ENCODE results near the gene DDX17. TPM values are rescaled to one million over a fixed set of nuclear protein-coding genes. Genes with fewer than 3 reads are reported as not detected.
"Not testable (repeated sequence)": the region's sequence is repeated elsewhere in the genome, so short reads cannot be mapped to it uniquely, and the experiment has no call there.

The DDX17 gene
- polyA plus RNA-seq, 5 donors, result 579 to 954 (median 821) TPM

DNA sequence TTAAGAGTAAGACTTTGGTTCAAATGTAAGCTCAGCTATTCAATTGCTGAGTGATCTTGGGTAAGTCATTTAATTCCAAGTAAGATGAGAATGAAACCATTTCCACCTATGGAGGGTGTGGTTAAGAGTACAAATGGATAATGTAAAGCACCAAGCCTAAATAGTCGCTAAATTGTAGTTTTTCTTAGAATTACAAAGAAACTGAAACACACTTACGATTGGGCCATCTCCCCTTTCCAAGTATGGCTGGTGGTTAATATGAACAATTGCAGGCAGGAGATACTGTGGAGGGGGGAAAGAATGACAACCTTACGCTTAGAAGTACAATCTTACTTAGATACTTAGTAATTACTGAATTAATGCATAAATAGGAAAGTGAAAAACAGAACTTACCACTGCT lies 8.2 kb downstream of the DDX17 start:
- DNase-seq, result no peak

DNA sequence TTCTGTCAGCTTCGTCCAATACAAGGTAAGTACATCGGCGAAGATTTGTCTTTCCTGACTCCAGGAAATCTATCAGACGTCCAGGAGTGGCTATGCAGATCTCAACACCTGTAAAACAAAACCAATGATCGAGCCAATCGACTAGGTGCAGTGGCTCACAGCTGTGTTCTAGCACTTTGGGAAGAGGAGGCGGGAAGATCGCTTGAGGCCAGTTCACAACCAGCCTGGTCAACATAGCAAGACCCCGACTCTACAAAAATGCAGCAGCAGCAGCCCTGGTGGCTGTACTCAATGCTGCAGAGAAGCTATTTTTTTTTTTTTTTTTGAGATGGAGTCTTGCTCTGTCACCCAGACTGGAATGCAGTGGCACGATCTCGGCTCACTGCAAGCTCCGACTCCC lies 11.2 kb downstream of the DDX17 start:
- no peak for DNase-seq

DNA sequence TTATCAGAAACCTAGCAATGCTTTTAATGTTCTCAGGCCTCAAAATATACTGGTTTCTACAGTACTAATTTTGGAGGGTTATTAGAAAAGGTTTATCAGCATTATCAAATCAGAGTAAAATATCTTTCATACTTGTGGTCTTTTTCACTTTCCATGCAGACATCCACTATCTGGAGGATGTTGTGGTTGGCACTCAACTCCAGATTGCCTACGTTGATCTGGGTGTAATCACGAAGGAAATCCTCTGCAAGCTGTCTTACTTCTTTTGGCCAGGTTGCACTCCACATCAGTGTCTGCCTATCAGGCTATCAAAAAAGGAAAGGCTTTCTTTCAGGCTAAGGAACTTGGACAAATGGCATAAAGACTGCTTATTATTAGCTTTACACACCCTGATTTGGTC lies 11.6 kb downstream of the DDX17 start:
- no peak for DNase-seq

DNA sequence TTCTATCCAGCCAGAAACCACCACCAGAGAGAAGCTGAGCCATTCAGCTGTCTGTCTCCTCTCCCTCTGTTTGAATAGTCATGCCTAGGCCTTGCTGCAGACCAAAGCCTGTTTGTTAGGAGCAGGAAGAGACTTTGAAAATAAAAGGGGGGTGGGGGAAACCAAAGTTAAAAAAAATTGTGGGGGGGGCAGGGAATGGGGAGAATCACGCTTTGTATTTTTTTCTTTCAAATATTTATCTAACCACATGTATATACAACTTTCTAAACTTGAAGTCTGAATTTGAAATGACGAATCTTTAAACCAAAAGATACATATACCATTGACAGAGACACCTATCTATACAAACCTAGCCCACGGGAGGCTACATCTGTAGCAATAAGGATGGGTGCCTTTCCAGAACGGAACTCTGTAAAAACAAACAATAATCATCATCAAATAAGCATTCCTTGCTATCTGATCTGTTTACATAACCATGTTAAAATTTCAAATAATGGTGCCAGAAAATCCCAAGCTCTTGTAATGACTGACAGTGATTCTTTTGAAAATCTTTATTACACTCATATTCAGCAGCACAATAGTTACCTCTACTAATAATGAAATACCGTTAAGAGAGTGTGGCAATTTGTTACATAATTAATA lies 14.3 kb downstream of the DDX17 start:
- no peak for DNase-seq

DNA sequence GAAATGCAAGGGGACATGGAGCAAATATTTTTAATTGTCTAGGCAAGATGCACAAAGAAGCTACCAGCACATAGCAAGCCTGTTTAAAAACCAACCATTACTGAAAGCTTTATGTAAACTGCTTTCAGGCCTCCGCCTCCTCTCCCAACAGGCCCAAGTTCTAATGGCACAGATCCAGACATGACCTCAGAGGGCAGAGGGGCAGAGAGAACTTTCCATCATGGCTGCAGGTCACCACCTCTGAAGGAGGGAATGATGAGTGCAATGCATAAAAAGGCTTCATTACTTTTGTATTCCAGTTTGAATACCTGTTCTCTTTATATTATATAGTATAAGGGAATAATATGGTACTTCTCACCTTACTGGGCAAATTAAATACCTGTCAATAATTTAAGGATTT lies 15.2 kb downstream of the DDX17 start:
- peak in 1 of 2 donors; percentile 51 for DNase-seq

DNA sequence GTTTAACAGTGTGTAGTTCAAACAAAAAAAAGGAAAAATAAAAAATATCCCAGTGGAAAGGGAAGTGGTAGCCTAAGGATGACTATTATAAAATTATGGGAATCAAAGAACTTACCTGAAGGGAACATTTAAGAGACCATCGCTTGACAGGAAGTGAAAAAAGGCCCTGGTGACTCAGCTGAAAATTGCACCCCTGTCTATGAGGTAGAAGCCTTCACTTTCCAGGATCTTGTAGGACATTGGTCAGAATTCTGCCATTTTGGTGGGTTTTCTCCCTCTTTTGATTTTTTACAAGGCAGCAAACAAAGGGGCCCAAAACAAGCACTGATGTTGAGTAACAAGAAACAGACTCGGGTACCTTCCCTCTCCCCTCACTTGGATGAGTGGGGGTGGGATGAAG lies 15.6 kb downstream of the DDX17 start:
- no peak for DNase-seq

DNA sequence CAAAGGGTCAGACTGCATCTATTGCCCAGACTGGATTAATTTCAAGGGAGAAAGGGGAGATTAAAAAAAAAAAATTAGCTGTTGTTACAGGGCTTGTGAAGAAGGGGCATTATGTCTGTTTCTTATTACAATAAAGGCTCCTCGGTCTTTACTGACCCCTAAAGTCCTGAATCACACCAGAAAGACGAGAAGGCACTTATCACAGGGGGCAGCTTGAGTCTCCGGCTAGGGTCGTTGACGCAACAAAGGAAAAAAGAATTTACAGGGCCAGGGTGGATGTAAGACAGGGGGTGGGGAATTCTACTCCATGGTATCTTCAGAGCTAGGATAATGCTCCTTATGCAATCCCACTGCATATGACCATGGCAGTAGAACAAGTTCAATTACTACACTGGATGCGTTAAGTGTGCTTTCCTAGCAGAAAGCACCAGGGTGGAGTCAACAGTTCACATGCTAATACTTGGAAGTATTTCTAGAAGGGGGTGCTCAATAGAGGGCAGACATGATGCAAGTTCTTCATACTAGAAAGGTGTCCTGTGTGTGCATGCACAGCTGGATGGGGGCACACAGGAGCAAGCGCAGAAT lies 16.5 kb downstream of the DDX17 start:
- no peak for DNase-seq

DNA sequence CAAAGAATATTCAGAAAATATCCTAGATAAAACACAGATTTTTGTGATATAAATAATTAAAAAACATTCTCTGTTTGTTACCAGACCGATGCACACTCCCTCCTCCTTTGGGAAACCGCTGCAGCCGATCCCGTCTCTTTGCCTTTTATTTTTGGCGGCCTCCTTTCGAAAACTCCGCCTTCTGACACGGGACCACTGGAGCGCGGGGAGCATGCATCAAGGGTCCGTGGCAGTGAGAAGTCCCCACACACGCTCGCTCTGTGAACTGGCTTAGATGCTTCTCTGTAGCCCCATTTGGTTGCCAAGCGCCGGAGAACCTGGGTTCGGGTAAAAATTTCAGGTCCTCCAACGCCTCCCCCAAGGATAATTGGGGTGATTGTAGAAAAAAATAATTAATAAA lies 17.0 kb downstream of the DDX17 start:
- no peak for DNase-seq

DNA sequence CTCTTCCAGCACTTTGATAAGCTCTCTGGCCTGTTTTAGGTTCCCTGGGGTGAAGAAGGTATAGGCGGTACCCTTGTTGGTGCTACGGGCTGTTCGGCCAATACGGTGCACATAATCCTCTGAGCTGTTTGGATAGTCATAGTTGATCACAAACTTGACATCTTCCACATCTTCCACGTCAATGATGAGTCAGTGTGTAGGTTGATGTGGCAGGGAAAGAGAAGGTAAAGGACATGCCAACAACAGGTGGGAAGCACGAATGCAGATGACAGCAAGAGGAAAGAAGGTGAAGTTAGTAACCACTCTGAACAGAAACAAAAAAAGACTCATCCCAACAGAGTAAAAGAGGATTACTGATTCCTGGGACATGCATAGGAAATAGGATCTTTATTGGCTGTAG lies 18.2 kb downstream of the DDX17 start:
- DNase-seq, result no peak

DNA sequence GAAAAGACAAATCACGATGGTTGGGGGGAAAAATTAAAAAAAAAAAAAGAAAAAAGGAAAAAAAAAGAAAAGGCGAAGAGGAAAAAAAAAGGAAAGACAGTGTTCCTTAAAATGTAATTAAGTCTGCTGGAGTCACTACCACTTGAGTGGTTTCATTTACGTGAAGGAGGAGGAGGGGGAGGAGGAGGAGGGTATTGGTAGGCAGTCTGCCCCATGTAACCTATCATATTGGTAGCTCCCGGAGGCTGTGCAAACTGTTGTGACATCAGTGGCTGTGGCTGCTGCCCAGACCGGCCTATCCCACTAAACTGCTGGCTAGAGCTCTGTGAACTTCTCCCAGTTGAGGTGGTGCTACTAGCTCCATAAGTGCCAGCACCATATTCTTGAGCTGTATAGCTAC lies 20.3 kb downstream of the DDX17 start:
- no peak for DNase-seq

DNA sequence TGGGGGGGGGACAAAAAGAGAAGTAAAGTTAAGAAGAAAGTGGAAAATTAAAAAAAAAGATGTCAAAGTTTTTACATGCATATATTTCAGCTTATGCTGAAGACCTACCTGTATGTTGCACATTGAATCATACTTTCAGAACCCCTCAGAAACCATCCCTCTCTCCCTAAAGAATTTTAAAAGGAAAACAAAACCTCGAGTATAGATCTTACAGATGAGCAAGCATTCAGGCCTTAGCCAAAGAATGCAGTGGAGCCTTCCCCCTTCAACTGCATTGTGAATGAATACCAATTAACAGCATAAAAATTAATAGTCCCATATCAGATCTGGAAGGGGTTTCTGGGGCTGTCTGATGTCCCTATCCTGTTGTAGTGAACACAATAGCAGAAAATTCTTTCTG lies 21.9 kb downstream of the DDX17 start:
- DNase-seq, result no peak

DNA sequence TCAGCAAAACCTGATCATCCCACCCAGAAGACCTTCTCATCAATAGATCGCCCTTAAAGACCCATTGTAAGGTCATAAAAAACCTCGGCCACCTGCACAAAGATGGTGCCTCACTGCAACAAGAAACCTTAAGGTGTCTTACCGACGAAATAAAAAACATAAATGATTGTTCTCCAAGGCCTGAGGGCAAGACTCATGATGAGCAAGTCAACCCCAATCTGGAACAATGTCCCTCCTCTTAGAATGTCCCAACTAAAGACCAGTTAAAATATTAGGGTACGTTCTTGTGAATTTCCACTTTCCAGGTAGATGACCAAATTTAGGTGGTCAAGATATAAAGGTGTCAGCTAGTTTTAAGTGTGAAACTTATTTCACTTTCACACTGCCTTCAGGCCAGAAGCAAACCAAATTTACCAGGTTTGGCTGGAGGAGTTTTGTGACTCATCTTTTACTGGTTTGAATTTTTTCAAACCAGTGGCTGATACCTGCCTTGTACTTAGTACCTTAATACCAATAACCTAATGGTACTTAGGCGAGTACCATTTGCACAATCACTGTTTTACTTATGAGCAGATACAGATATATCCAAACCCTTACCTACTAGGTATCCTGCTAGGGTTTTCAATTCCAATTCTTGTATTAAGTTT lies 23.3 kb downstream of the DDX17 start:
- DNase-seq, result no peak

DNA sequence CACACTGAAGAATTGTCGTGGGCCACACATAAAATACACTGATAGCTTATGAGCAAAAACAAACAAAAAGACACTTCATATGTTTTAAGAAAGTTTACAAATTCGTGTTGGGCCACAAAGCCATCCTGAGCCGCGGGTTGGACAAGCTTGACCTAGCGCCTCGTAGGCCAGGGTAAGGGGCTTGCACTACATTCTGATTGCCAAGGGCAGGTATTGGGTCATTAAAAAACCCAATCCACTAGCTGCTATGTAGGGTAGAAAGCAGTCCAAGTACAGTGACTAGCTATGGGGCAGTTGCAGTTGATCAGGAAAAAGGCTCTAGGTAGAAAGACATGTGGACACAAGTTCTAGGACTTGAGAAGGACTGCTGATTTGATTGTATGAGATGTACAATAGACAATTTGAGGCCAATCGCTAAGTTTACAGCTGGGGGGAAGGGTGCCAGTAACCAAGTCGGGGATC lies 24.2 kb downstream of the DDX17 start:
- DNase-seq, result no peak

DNA sequence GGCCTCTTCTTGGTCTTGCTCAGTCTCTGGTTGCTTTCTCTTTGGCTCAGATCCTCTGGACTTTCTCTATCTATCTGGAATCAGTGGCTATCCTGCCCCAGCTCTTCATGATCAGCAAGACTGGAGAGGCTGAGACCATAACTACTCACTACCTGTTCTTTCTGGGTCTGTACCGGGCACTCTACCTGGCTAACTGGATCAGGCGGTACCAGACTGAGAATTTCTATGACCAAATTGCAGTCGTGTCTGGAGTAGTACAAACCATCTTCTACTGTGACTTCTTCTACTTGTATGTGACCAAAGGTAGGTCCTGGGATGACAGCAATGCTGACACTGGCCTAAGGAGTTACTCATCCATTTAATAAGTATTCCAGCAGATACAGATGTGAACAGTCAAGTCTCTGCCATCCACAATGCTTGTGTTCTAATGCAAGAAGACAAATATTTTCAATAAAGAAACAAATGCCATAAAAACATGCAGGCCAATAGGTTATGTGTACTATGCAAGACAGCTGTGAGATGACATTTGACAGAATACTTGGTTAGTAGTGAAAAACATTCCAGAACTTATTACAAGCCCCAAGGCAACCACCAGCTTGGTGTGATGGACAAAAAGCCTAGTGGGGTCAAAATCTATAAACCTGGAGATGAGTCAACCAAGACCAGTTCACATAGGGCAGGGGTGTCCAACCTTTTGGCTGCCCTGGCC lies 24.8 kb downstream of the DDX17 start:
- DNase-seq, result no peak

DNA sequence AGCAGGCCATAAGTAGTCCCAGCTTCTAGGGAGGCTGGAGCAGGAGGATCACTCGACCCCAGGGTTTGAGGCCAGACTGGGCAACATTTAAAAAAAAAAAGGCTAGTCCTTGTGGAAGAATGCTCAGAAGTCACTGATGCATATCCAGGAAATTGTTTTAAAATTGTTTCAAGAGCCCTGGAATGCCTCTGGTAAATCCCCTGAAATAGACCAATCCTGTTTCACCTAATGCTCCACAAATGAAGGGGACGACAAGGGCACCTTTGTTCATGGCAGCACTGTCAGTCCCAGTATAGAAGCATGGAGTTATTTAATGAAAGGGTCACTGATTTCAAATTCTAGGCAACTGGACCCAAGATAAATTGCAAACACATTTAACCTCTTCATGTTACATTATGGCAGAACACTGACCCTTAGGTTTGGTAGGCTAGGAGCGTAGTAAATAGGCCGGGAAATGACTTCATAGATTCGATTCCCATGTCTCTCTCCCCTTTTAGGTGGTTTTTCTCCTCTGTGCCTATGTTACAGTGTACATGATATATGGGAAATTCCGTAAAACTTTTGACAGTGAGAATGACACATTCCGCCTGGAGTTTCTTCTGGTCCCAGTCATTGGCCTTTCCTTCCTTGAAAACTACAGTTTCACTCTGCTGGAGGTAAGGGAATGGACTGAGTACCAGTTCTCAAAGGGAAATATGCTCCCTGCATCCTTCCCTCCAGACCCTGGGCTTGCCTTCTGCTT lies 26.8 kb downstream of the DDX17 start:
- no peak for DNase-seq

DNA sequence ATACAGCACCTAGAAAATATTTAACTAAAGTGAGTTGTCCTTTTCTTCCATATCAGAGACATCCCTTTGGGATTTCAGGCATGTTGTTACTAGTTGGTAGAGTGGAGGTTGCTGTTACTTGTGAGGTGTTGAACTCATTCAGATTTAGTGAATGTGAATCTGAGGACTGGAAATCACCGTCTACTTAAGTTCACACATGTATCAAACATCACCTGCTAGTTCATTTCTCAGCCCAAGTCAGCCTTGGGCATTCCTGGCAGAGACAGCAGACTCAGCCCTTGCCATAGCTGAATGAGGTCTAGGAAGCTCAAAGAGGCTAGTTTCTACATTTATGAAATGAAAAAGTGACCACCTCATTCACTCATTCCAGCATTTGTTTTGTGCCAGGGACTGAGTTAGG lies 28.5 kb downstream of the DDX17 start:
- DNase-seq, result no peak

DNA sequence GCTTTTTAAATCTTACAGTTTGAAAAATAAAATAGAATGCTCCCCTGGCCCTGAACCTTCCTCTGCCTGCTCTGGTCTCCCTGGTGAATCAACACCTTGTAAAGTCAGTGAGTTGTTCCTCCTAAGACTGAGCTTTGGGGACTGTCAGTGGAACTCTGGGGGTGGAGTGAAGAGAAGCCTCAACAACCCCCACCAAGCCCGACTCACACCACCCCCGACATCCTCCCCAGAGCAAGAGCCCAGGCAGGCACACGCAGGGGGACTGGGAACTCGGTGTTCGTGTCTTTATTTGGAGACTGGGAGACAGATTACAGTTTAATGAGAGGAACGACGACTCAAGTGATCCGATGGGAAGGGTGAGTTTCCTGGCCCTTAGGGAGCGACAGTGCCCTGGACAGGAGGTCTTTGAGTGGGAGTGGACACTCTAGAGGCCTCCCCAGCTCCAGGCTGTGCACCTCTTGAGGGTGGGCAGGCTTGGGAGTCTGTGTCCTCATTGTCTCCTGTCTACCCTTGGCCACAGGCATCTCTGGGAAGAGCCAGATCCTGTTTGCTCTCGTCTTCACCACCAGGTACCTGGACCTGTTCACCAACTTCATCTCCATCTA lies 32.0 kb downstream of the DDX17 start:
- no peak for DNase-seq

DNA sequence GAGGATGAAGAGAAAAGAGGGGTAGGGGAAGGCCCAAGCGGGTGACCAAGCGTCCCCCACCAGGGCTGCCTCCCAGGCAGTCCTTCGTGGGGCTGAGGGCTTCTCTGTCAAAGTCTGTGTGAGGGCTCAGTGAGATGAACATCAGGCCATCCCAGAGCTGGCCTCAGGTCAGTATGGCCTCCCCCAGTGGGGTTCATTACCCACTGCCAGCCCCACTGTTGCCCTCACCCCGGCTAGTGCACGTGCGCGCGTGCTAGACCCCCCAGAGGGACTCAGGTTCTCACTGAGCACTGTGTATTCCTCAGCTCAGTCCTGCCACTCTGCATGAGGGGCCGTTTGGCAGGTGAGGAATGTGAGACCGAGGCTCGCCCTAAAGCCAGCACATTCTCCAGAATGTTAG lies 34.9 kb downstream of the DDX17 start:
- no peak for DNase-seq

DNA sequence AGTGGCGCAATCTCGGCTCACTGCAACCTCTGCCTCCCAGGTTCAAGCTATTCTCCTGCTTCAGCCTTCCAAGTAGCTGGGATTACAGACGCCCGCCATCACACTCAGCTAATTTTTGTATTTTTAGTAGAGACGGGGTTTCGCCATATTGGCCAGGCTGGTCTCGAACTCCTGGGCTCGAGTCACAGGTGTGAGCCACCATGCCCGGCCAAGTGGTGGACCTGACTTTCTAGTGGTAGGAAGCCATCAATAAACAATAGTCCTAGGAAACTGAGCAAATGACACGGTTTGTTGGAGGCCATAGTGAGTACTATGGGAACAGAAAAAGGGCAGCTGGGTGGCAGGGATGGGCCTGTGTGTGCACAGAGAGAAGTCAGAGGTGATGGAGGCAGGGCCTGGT lies 35.9 kb downstream of the DDX17 start:
- DNase-seq, result not testable (repeated sequence)

DNA sequence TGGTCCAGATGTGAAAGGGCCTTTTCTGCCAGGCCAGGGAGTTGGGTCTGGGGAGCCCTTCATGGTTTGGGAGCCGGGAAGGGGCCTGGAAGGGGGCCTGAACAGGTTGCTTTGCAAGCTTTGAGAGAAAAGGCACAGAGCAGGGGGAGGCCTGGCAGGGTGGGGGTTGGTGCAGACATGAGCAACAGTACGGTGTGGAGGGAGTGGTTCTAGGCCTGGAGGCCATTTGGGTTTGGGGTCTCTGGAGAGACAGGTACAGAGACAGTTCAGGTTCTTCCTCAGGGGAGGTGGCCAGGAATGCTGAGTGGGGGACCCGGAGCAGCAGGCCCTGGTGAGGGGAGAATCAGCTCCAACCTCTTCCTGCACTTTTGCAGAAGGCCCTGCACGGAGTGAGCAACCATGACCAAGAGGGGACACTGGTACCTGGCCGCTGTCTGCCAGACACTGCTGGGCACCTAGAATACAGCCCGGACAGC lies 36.8 kb downstream of the DDX17 start:
- DNase-seq, result no peak

DNA sequence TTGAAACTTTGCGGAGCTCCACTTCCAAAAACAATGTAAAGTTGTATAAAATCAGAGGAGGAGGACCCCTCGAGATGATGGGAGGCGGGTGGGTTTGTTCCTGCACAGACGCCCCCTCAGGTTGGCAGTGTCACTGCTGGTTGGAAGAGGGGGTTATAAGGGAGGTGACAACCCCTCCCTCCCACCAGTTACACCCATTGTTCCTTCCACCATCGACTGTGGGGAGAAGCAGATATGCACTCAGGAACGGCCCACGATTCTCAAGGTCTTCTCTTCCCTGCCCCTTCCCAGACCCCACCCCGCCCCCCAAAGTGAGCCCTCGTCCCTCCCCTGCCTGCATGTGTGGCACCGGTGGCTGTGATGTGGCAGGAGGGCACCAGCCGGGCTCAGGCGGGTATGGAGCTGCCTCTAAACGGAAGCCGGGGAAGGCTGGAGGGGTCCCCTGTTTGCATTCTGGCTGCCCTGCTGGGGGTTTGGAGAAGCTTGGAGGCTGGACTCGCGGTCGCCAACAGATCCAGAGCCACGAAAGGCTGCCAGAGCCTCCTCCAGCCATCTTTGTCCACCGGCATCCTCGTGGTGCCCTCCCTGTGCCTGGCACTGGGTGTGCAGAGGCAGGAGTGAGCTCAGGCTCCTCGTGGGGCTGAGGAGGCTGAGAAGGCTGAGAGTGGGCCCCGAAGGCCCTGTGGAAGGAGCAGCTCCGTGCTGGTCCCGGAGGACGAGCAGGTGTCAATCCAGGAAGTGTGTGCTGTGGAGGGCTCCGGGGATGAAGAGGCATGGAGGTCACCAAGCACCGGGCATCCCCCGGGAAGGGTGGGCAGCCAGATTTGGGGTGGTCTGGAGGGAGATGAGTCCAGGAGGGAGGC lies 37.4 kb downstream of the DDX17 start:
- DNase-seq, result no peak
